CD1c-positive myeloid dendritic cell (primary cell): Measurements from ENCODE around the gene IFNK.
A peak's percentile ranks its signal among the peaks of the same experiment; 100 is the strongest.

Experiments used
- DNase-seq: peaks from one replicate; pipeline ENCODE4 v3.0.0-alpha.2; 2016; ENCODE audit errors: extremely low spot score

IFNK gene

GRCh38 chr9:27511771-27512170 lies 12.3 kb upstream of the IFNK start:
- DNase-seq = no peak

- peak; percentile 40 for DNase-seq
These were observed 9.5 kb upstream of the IFNK start for GRCh38 chr9:27514551-27514950.

- DNase-seq = no peak
These were observed 6.1 kb upstream of the IFNK start for GRCh38 chr9:27518006-27518405.

- DNase-seq = no peak
These were observed 5.3 kb upstream of the IFNK start for GRCh38 chr9:27518809-27519208.

- DNase-seq = no peak
These were observed 4.3 kb upstream of the IFNK start for GRCh38 chr9:27519466-27520465.

GRCh38 chr9:27520986-27521385 lies 3.1 kb upstream of the IFNK start:
- no peak for DNase-seq

GRCh38 chr9:27523141-27523540 lies 949 bp upstream of the IFNK start:
- no peak for DNase-seq

- DNase-seq = peak; percentile 45
These were observed 3.6 kb downstream of the IFNK start for GRCh38 chr9:27527702-27528075.

- peak; percentile 90 for DNase-seq
These were observed 4.2 kb downstream of the IFNK start for GRCh38 chr9:27528076-27528885.

GRCh38 chr9:27528886-27529315 lies 4.8 kb downstream of the IFNK start:
- peak; percentile 88 for DNase-seq

- peak; percentile 88 for DNase-seq
These were observed 5.5 kb downstream of the IFNK start, which contains the start of gene MOB3B for GRCh38 chr9:27529316-27530278. MOB3B (minus strand) TSS chr9:27529814; CDS start chr9:27455550, 74,264 bp downstream.

- DNase-seq = peak; percentile 41
These were observed 7.0 kb downstream of the IFNK start for GRCh38 chr9:27530915-27531755.

- DNase-seq = peak; percentile 65
These were observed 8.0 kb downstream of the IFNK start for GRCh38 chr9:27532046-27532445.

- DNase-seq = no peak
These were observed 9.2 kb downstream of the IFNK start for GRCh38 chr9:27533311-27533710.

GRCh38 chr9:27534131-27534530 lies 10.0 kb downstream of the IFNK start:
- no peak for DNase-seq

- no peak for DNase-seq
These were observed 10.6 kb downstream of the IFNK start for GRCh38 chr9:27534658-27535209.

- DNase-seq = no peak
These were observed 11.6 kb downstream of the IFNK start for GRCh38 chr9:27535701-27536118.

GRCh38 chr9:27536168-27536567 lies 12.1 kb downstream of the IFNK start:
- no peak for DNase-seq

GRCh38 chr9:27537027-27537435 lies 12.9 kb downstream of the IFNK start:
- DNase-seq = no peak

GRCh38 chr9:27537756-27538155 lies 13.7 kb downstream of the IFNK start:
- DNase-seq = no peak
